HepG2 (cell line): ENCODE data around the gene ZNF593OS. TPM values are rescaled to one million over a fixed set of nuclear protein-coding genes. Genes with fewer than 3 reads are reported as not detected.

Experiments
- AGO1 ChIP-seq: fragments of 200-400 bp; formaldehyde crosslinking; IDR thresholded peaks from 2 replicates; pipeline ENCODE4 v1.6.1; 2017; ENCODE audit warnings: mild to moderate bottlenecking, low read depth, low read length, moderate library complexity; ENCODE audit not compliant: poor library complexity, severe bottlenecking
- ARID2 ChIP-seq: sonication (generic); formaldehyde crosslinking; IDR thresholded peaks from 2 replicates; pipeline ENCODE4 v1.8.1; 2022; ENCODE audit warnings: mild to moderate bottlenecking, missing genetic modification reagents, borderline replicate concordance
- ARNTL ChIP-seq: sonication (generic); formaldehyde crosslinking; IDR thresholded peaks from 2 replicates; pipeline ENCODE4 v1.4.0; 2020; ENCODE audit warnings: mild to moderate bottlenecking, missing genetic modification reagents
- FOXA1 ChIP-seq, 2 experiments: fragments of 450-650 bp in 1 of 2; sonication (generic) in 1 of 2; formaldehyde crosslinking in 1 of 2; IDR thresholded peaks; 2 replicates each; pipeline versions ENCODE4 v1.4.0 to v1.6.1; 2016 to 2020; ENCODE audit warnings: missing genetic modification reagents in 1 of 2
- GATAD2A ChIP-seq: IDR thresholded peaks from 2 replicates; pipeline ENCODE4 v1.6.1; 2016
- KLF9 ChIP-seq: IDR thresholded peaks from 2 replicates; pipeline ENCODE4 v1.6.1; 2016; ENCODE audit warnings: low read depth
- RBM22 ChIP-seq: fragments of 200-400 bp; formaldehyde crosslinking; optimal IDR thresholded peaks from 2 replicates; pipeline ENCODE3; 2017; ENCODE audit warnings: mild to moderate bottlenecking, low read length, moderate library complexity
- RBM39 ChIP-seq: fragments of 200-400 bp; formaldehyde crosslinking; IDR thresholded peaks from one replicate; pipeline ENCODE4 v1.6.1; 2018; ENCODE audit warnings: antibody characterized with exemption, mild to moderate bottlenecking, low read depth, low read length; ENCODE audit not compliant: poor library complexity, severe bottlenecking
- RFXANK ChIP-seq: IDR thresholded peaks from 2 replicates; pipeline ENCODE4 v1.6.1; 2016
- SALL2 ChIP-seq: sonication (generic); formaldehyde crosslinking; IDR thresholded peaks from 2 replicates; pipeline ENCODE4 v1.8.1; 2023; ENCODE audit warnings: mild to moderate bottlenecking, missing genetic modification reagents, inconsistent platforms
- THAP11 ChIP-seq: IDR thresholded peaks from 2 replicates; pipeline ENCODE4 v1.6.1; 2016; ENCODE audit warnings: missing biosample characterization, missing genetic modification reagents
- XRCC5 ChIP-seq: fragments of 200-400 bp; formaldehyde crosslinking; optimal IDR thresholded peaks from 2 replicates; pipeline ENCODE3; 2017; ENCODE audit warnings: mild to moderate bottlenecking, low read length
- ZNF232 ChIP-seq: sonication (generic); formaldehyde crosslinking; IDR thresholded peaks from 2 replicates; pipeline ENCODE4 v1.4.0; 2020; ENCODE audit warnings: missing genetic modification reagents, borderline replicate concordance
- ZNF260 ChIP-seq: sonication (generic); formaldehyde crosslinking; IDR thresholded peaks from 2 replicates; pipeline ENCODE4 v1.4.0; 2020; ENCODE audit warnings: missing genetic modification reagents, low read depth, mild to moderate bottlenecking, borderline replicate concordance
- ZNF33B ChIP-seq: sonication (generic); formaldehyde crosslinking; IDR thresholded peaks from 2 replicates; pipeline ENCODE4 v1.5.1; 2020; ENCODE audit warnings: mild to moderate bottlenecking, missing genetic modification reagents
- ZNF556 ChIP-seq: sonication (generic); formaldehyde crosslinking; IDR thresholded peaks from 2 replicates; pipeline ENCODE4 v1.4.0; 2020; ENCODE audit warnings: mild to moderate bottlenecking, missing genetic modification reagents, borderline replicate concordance
- ZNF615 ChIP-seq: sonication (generic); formaldehyde crosslinking; IDR thresholded peaks from 2 replicates; pipeline ENCODE4 v1.5.0; 2020; ENCODE audit warnings: mild to moderate bottlenecking, missing genetic modification reagents, borderline replicate concordance
- ZNF644 ChIP-seq: IDR thresholded peaks from 2 replicates; pipeline ENCODE4 v1.6.1; 2016; ENCODE audit warnings: low read depth
- ZNF709 ChIP-seq: sonication (generic); formaldehyde crosslinking; IDR thresholded peaks from 2 replicates; pipeline ENCODE4 v1.5.0; 2020; ENCODE audit warnings: mild to moderate bottlenecking, missing genetic modification reagents
- ZNF788 ChIP-seq: sonication (generic); formaldehyde crosslinking; IDR thresholded peaks from 2 replicates; pipeline ENCODE4 v1.5.0; 2020; ENCODE audit warnings: mild to moderate bottlenecking, missing genetic modification reagents, borderline replicate concordance
- polyA plus RNA-seq, 8 experiments: library from polyadenylated mRNA; depleted of rRNA in 3 of 8; stranded (reverse) in 7 of 8; unstranded in 1 of 8; fragments of >200 nt; fragmentation: Illumina TruSeq in 4 of 8; extraction: Trizol in 4 of 8; gene quantifications; 2 replicates each; pipeline versions ENCODE4 v1.2.1 to v1.2.3, GENCODE V29; 2011 to 2016; ENCODE audit warnings: low read depth in 4 of 8, missing spikeins in 1 of 8, mixed read lengths in 1 of 8; ENCODE audit not compliant: insufficient read depth in 1 of 8
- total RNA-seq, 5 experiments: library from RNA; depleted of rRNA; stranded (reverse); fragments of >200 nt; fragmentation: Illumina TruSeq; extraction: Trizol; gene quantifications; 2 replicates each; pipeline ENCODE4 v1.2.3, GENCODE V29; 2016; ENCODE audit warnings: low read depth in 1 of 5
- TF ChIP-seq, protein P1 (sequence below), 2 experiments: sonication (generic) in 1 of 2; formaldehyde crosslinking in 1 of 2; IDR thresholded peaks; 2 replicates each; pipeline versions ENCODE4 v1.5.1 to v1.6.1; 2011 to 2020; ENCODE audit warnings: borderline replicate concordance in 1 of 2, low read depth in 1 of 2, low read length in 1 of 2, mild to moderate bottlenecking in 1 of 2, missing genetic modification reagents in 1 of 2, moderate library complexity in 1 of 2
- TF ChIP-seq, protein P2 (sequence below): sonication (generic); formaldehyde crosslinking; conservative IDR thresholded peaks from 2 replicates; pipeline ENCODE4 v1.4.0; 2020; ENCODE audit warnings: missing genetic modification reagents
- TF ChIP-seq, protein P3 (sequence below): sonication (generic); formaldehyde crosslinking; IDR thresholded peaks from 2 replicates; pipeline ENCODE4 v1.5.1; 2020; ENCODE audit warnings: missing genetic modification reagents, mild to moderate bottlenecking, borderline replicate concordance
- TF ChIP-seq, protein P4 (sequence below): sonication (generic); formaldehyde crosslinking; IDR thresholded peaks from 2 replicates; pipeline ENCODE4 v1.4.0; 2020; ENCODE audit warnings: missing genetic modification reagents

Gene ZNF593OS
- total and polyA plus RNA-seq, 2 of the 13 experiments (the other 11 are each of a cell fraction or from before 2014, with no cell fraction given), result not detected

DNA sequence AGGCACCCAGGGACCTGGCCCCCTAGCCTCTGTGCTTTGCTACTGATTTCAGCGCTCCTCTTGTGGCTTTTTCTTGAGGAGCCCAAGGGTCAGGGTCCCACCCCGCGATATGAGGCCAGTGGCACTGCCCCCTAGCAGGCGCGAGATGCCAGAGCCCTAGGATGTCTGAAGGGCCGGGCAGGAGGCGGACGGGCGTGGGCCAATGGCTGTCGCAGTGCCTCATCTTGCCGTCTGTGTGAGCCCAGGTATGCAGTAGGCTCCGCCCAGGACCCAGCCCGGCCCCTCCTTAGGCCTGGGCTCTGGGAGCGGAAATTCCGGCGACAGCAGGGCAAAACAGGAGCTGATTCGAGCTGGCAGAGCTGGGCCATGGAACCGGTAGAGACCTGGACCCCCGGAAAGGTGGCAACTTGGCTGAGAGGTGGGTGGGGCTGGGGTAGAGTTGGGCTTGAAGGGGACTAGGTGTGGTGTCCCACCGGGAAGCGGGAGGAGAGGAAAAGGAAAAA, 5.6 kb upstream of the ZNF593OS start, which contains the start of gene CNKSR1 (continued):
- TF ChIP-seq KLF9 (CRISPR knock-in tag), result no peak
- TF ChIP-seq RBM39, result no peak
- TF ChIP-seq AGO1, result no peak
- TF ChIP-seq GATAD2A (CRISPR knock-in tag), result no peak; the same call in 1 of the 2 replicates
- TF ChIP-seq FOXA1 (IDR thresholded peaks at IDR 0.05), result no peak
- TF ChIP-seq FOXA1 (CRISPR knock-in tag; IDR thresholded peaks at IDR 0.05), result no peak
- no peak for TF ChIP-seq RFXANK (CRISPR knock-in tag)
- TF ChIP-seq ZNF556 (CRISPR knock-in tag), result no peak
- TF ChIP-seq, protein P1, sequence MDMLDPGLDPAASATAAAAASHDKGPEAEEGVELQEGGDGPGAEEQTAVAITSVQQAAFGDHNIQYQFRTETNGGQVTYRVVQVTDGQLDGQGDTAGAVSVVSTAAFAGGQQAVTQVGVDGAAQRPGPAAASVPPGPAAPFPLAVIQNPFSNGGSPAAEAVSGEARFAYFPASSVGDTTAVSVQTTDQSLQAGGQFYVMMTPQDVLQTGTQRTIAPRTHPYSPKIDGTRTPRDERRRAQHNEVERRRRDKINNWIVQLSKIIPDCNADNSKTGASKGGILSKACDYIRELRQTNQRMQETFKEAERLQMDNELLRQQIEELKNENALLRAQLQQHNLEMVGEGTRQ (IDR thresholded peaks at IDR 0.05; ENCODE audit: low read depth, low read length), result no peak
- TF ChIP-seq, protein P1 (CRISPR knock-in tag; IDR thresholded peaks at IDR 0.05; ENCODE audit: borderline replicate concordance), result no peak
- no peak for TF ChIP-seq ZNF709 (CRISPR knock-in tag)
- peak; percentile 29; the same call in 1 of the 2 replicates for TF ChIP-seq ZNF788 (CRISPR knock-in tag)
- no peak for TF ChIP-seq ZNF260 (CRISPR knock-in tag)
- no peak for TF ChIP-seq ZNF644
- TF ChIP-seq, protein P2, sequence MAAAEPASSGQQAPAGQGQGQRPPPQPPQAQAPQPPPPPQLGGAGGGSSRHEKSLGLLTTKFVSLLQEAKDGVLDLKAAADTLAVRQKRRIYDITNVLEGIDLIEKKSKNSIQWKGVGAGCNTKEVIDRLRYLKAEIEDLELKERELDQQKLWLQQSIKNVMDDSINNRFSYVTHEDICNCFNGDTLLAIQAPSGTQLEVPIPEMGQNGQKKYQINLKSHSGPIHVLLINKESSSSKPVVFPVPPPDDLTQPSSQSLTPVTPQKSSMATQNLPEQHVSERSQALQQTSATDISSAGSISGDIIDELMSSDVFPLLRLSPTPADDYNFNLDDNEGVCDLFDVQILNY (CRISPR knock-in tag), result no peak
- TF ChIP-seq XRCC5, result peak; percentile 40
- TF ChIP-seq ZNF232 (CRISPR knock-in tag), result peak; percentile 22; the same call in 1 of the 2 replicates
- TF ChIP-seq THAP11 (CRISPR knock-in tag), result peak; percentile 54; the same call in 1 of the 2 replicates
- TF ChIP-seq ZNF33B, result no peak
- no peak for TF ChIP-seq SALL2 (CRISPR knock-in tag)
- TF ChIP-seq, protein P3, sequence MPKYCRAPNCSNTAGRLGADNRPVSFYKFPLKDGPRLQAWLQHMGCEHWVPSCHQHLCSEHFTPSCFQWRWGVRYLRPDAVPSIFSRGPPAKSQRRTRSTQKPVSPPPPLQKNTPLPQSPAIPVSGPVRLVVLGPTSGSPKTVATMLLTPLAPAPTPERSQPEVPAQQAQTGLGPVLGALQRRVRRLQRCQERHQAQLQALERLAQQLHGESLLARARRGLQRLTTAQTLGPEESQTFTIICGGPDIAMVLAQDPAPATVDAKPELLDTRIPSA (CRISPR knock-in tag), result no peak
- no peak for TF ChIP-seq RBM22
- peak; percentile 65; the same call in 1 of the 2 replicates for TF ChIP-seq ARID2 (CRISPR knock-in tag)
- TF ChIP-seq ZNF615 (CRISPR knock-in tag), result no peak
- TF ChIP-seq, protein P4, sequence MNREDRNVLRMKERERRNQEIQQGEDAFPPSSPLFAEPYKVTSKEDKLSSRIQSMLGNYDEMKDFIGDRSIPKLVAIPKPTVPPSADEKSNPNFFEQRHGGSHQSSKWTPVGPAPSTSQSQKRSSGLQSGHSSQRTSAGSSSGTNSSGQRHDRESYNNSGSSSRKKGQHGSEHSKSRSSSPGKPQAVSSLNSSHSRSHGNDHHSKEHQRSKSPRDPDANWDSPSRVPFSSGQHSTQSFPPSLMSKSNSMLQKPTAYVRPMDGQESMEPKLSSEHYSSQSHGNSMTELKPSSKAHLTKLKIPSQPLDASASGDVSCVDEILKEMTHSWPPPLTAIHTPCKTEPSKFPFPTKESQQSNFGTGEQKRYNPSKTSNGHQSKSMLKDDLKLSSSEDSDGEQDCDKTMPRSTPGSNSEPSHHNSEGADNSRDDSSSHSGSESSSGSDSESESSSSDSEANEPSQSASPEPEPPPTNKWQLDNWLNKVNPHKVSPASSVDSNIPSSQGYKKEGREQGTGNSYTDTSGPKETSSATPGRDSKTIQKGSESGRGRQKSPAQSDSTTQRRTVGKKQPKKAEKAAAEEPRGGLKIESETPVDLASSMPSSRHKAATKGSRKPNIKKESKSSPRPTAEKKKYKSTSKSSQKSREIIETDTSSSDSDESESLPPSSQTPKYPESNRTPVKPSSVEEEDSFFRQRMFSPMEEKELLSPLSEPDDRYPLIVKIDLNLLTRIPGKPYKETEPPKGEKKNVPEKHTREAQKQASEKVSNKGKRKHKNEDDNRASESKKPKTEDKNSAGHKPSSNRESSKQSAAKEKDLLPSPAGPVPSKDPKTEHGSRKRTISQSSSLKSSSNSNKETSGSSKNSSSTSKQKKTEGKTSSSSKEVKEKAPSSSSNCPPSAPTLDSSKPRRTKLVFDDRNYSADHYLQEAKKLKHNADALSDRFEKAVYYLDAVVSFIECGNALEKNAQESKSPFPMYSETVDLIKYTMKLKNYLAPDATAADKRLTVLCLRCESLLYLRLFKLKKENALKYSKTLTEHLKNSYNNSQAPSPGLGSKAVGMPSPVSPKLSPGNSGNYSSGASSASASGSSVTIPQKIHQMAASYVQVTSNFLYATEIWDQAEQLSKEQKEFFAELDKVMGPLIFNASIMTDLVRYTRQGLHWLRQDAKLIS (CRISPR knock-in tag), result no peak
- TF ChIP-seq ARNTL, result no peak
